Measurements from ENCODE around the gene ZCCHC2. TPM values are rescaled to one million over a fixed set of nuclear protein-coding genes. Genes with fewer than 3 reads are reported as not detected.
A peak's percentile ranks its signal among the peaks of the same experiment; 100 is the strongest.

The ZCCHC2 gene
- total and polyA plus RNA-seq, 2 of the 13 experiments (the other 11 are each of a cell fraction or from before 2014, with no cell fraction given) = 62.5 to 76.1 TPM

DNA sequence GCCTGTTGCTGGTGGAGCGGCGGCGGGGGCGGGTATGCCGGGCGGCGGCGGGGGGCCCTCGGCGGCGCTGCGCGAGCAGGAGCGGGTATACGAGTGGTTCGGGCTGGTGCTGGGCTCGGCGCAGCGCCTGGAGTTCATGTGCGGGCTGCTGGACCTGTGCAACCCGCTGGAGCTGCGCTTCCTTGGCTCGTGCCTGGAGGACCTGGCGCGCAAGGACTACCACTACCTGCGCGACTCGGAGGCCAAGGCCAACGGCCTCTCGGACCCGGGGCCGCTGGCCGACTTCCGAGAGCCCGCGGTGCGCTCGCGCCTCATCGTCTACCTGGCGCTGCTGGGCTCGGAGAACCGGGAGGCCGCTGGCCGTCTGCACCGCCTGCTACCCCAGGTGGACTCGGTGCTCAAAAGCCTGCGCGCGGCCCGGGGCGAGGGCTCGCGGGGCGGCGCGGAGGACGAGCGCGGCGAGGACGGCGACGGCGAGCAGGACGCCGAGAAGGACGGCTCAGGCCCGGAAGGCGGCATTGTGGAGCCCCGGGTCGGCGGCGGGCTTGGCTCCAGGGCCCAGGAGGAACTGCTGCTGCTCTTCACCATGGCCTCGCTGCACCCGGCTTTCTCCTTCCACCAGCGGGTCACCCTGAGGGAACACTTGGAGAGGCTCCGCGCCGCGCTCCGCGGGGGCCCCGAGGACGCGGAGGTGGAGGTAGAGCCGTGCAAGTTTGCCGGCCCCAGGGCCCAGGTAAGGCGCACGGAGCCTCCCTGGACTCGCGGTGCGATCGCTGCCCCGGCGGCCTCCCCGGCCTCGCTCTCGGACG lies 1.0 kb downstream of the ZCCHC2 start (continued):
- 0 out of 2 replicates have a peak, but pooled peaks have one; percentile 12 for TF ChIP-seq MLLT10 (CRISPR knock-in tag; IDR thresholded peaks at IDR 0.05)
- TF ChIP-seq, protein P1, sequence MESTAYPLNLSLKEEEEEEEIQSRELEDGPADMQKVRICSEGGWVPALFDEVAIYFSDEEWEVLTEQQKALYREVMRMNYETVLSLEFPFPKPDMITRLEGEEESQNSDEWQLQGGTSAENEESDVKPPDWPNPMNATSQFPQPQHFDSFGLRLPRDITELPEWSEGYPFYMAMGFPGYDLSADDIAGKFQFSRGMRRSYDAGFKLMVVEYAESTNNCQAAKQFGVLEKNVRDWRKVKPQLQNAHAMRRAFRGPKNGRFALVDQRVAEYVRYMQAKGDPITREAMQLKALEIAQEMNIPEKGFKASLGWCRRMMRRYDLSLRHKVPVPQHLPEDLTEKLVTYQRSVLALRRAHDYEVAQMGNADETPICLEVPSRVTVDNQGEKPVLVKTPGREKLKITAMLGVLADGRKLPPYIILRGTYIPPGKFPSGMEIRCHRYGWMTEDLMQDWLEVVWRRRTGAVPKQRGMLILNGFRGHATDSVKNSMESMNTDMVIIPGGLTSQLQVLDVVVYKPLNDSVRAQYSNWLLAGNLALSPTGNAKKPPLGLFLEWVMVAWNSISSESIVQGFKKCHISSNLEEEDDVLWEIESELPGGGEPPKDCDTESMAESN (CRISPR knock-in tag; conservative IDR thresholded peaks at IDR 0.05) = 0 out of 2 replicates have a peak, but pooled peaks have one; percentile 33
- TF ChIP-seq ZNF20 (CRISPR knock-in tag; IDR thresholded peaks at IDR 0.05) = no peak
- no peak for TF ChIP-seq ZNF792 (CRISPR knock-in tag; IDR thresholded peaks at IDR 0.05)
- TF ChIP-seq ZFAT (CRISPR knock-in tag; conservative IDR thresholded peaks at IDR 0.05) = no peak
- peak; percentile 23; the same call in 1 of the 2 replicates for TF ChIP-seq ZNF160 (CRISPR knock-in tag; IDR thresholded peaks at IDR 0.05)
- TF ChIP-seq ZNF33B (CRISPR knock-in tag; IDR thresholded peaks at IDR 0.05) = no peak
- 0 out of 2 replicates have a peak, but pooled peaks have one; percentile 31 for TF ChIP-seq ZNF773 (CRISPR knock-in tag; IDR thresholded peaks at IDR 0.05; ENCODE audit: borderline replicate concordance)
- TF ChIP-seq, protein P2, sequence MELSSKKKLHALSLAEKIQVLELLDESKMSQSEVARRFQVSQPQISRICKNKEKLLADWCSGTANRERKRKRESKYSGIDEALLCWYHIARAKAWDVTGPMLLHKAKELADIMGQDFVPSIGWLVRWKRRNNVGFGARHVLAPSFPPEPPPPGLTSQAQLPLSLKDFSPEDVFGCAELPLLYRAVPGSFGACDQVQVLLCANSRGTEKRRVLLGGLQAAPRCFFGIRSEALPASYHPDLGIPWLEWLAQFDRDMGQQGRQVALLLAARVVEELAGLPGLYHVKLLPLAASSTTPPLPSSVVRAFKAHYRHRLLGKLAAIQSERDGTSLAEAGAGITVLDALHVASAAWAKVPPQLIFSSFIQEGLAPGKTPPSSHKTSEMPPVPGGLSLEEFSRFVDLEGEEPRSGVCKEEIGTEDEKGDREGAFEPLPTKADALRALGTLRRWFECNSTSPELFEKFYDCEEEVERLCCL (CRISPR knock-in tag; IDR thresholded peaks at IDR 0.05; ENCODE audit: borderline replicate concordance) = no peak
- TF ChIP-seq SALL1 (CRISPR knock-in tag; IDR thresholded peaks at IDR 0.05) = peak; percentile 61
- TF ChIP-seq PHF21A (CRISPR knock-in tag; IDR thresholded peaks at IDR 0.05) = no peak
- no peak for TF ChIP-seq ZNF562 (CRISPR knock-in tag; IDR thresholded peaks at IDR 0.05; ENCODE audit: borderline replicate concordance)
- TF ChIP-seq, protein P3, sequence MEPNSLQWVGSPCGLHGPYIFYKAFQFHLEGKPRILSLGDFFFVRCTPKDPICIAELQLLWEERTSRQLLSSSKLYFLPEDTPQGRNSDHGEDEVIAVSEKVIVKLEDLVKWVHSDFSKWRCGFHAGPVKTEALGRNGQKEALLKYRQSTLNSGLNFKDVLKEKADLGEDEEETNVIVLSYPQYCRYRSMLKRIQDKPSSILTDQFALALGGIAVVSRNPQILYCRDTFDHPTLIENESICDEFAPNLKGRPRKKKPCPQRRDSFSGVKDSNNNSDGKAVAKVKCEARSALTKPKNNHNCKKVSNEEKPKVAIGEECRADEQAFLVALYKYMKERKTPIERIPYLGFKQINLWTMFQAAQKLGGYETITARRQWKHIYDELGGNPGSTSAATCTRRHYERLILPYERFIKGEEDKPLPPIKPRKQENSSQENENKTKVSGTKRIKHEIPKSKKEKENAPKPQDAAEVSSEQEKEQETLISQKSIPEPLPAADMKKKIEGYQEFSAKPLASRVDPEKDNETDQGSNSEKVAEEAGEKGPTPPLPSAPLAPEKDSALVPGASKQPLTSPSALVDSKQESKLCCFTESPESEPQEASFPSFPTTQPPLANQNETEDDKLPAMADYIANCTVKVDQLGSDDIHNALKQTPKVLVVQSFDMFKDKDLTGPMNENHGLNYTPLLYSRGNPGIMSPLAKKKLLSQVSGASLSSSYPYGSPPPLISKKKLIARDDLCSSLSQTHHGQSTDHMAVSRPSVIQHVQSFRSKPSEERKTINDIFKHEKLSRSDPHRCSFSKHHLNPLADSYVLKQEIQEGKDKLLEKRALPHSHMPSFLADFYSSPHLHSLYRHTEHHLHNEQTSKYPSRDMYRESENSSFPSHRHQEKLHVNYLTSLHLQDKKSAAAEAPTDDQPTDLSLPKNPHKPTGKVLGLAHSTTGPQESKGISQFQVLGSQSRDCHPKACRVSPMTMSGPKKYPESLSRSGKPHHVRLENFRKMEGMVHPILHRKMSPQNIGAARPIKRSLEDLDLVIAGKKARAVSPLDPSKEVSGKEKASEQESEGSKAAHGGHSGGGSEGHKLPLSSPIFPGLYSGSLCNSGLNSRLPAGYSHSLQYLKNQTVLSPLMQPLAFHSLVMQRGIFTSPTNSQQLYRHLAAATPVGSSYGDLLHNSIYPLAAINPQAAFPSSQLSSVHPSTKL (CRISPR knock-in tag; IDR thresholded peaks at IDR 0.05) = no peak
- 0 out of 2 replicates have a peak, but pooled peaks have one; percentile 30 for TF ChIP-seq HDAC1 (CRISPR knock-in tag; IDR thresholded peaks at IDR 0.05)
- TF ChIP-seq, protein P4, sequence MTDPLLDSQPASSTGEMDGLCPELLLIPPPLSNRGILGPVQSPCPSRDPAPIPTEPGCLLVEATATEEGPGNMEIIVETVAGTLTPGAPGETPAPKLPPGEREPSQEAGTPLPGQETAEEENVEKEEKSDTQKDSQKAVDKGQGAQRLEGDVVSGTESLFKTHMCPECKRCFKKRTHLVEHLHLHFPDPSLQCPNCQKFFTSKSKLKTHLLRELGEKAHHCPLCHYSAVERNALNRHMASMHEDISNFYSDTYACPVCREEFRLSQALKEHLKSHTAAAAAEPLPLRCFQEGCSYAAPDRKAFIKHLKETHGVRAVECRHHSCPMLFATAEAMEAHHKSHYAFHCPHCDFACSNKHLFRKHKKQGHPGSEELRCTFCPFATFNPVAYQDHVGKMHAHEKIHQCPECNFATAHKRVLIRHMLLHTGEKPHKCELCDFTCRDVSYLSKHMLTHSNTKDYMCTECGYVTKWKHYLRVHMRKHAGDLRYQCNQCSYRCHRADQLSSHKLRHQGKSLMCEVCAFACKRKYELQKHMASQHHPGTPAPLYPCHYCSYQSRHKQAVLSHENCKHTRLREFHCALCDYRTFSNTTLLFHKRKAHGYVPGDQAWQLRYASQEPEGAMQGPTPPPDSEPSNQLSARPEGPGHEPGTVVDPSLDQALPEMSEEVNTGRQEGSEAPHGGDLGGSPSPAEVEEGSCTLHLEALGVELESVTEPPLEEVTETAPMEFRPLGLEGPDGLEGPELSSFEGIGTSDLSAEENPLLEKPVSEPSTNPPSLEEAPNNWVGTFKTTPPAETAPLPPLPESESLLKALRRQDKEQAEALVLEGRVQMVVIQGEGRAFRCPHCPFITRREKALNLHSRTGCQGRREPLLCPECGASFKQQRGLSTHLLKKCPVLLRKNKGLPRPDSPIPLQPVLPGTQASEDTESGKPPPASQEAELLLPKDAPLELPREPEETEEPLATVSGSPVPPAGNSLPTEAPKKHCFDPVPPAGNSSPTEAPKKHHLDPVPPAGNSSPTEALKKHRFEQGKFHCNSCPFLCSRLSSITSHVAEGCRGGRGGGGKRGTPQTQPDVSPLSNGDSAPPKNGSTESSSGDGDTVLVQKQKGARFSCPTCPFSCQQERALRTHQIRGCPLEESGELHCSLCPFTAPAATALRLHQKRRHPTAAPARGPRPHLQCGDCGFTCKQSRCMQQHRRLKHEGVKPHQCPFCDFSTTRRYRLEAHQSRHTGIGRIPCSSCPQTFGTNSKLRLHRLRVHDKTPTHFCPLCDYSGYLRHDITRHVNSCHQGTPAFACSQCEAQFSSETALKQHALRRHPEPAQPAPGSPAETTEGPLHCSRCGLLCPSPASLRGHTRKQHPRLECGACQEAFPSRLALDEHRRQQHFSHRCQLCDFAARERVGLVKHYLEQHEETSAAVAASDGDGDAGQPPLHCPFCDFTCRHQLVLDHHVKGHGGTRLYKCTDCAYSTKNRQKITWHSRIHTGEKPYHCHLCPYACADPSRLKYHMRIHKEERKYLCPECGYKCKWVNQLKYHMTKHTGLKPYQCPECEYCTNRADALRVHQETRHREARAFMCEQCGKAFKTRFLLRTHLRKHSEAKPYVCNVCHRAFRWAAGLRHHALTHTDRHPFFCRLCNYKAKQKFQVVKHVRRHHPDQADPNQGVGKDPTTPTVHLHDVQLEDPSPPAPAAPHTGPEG (CRISPR knock-in tag; IDR thresholded peaks at IDR 0.05) = 0 out of 2 replicates have a peak, but pooled peaks have one; percentile 56
- TF ChIP-seq ZBTB1 (CRISPR knock-in tag; IDR thresholded peaks at IDR 0.05; ENCODE audit: borderline replicate concordance) = no peak
